ENCODE measurements around the gene CCN5.

CCN5 gene

GRCh38 chr20:44750081-44750805, 35.1 kb downstream of the CCN5 start:
- Histone ChIP-seq H3K4me2 (ENCODE audit: low read length) (no peak overlapping the region), H3K36me3 (replicated peaks; ENCODE audit: low read depth, low read length) (no peaks in the 10 kb centered on the region), H3K27me3 (ENCODE audit: low read depth, low read length) (no peaks in the 10 kb centered on the region), H3K9me3 (ENCODE audit: insufficient read depth, low read length) (no peaks in the 10 kb centered on the region), H4K20me1 (ENCODE audit: insufficient read depth, low read length) (no peaks in the 10 kb centered on the region), H3K79me2 (ENCODE audit: low read length) (no peaks in the 10 kb centered on the region), H3K4me3 (ENCODE audit: low read length) (no peak overlapping the region), H2AFZ (ENCODE audit: low read depth, low read length) (no peak overlapping the region), H3K27ac (ENCODE audit: low read length) (no peak overlapping the region), H3K9ac (ENCODE audit: low read length) (no peak overlapping the region), H3K4me1 (ENCODE audit: low read length) (peaks cover 4% of the 10 kb centered on the region; the same call in 1 of the 2 replicates)
- TF ChIP-seq CTCF (IDR thresholded peaks at IDR 0.05; ENCODE audit: low read depth, low read length) (no peak), EZH2phosphoT487 (IDR thresholded peaks at IDR 0.05; ENCODE audit: low read depth) (no peak)

GRCh38 chr20:44752099-44752931, 37.1 kb downstream of the CCN5 start:
- no peak overlapping the region for H3K27ac ChIP-seq (ENCODE audit: low read length)
- no peak overlapping the region for H3K4me3 ChIP-seq (ENCODE audit: low read length)
- H4K20me1 ChIP-seq (ENCODE audit: insufficient read depth, low read length): no peaks in the 10 kb centered on the region
- no peaks in the 10 kb centered on the region for H3K79me2 ChIP-seq (ENCODE audit: low read length)
- TF ChIP-seq CTCF (IDR thresholded peaks at IDR 0.05; ENCODE audit: low read depth, low read length) (no peak), EZH2phosphoT487 (IDR thresholded peaks at IDR 0.05; ENCODE audit: low read depth) (no peak)
- H3K36me3 ChIP-seq (replicated peaks; ENCODE audit: low read depth, low read length): no peaks in the 10 kb centered on the region
- no peak overlapping the region for H3K9ac ChIP-seq (ENCODE audit: low read length)
- no peak overlapping the region for H2AFZ ChIP-seq (ENCODE audit: low read depth, low read length)
- H3K27me3 ChIP-seq (ENCODE audit: low read depth, low read length): no peaks in the 10 kb centered on the region
- no peak overlapping the region for H3K4me2 ChIP-seq (ENCODE audit: low read length)
- H3K9me3 ChIP-seq (ENCODE audit: insufficient read depth, low read length): no peaks in the 10 kb centered on the region
- peaks cover 1% of the 10 kb centered on the region; the same call in 1 of the 2 replicates for H3K4me1 ChIP-seq (ENCODE audit: low read length)

GRCh38 chr20:44754554-44754953, 39.4 kb downstream of the CCN5 start:
- H2AFZ ChIP-seq (ENCODE audit: low read depth, low read length): no peak overlapping the region
- H3K36me3 ChIP-seq (replicated peaks; ENCODE audit: low read depth, low read length): no peaks in the 10 kb centered on the region
- TF ChIP-seq CTCF (IDR thresholded peaks at IDR 0.05; ENCODE audit: low read depth, low read length) (no peak), EZH2phosphoT487 (IDR thresholded peaks at IDR 0.05; ENCODE audit: low read depth) (no peak)
- no peak overlapping the region for H3K9ac ChIP-seq (ENCODE audit: low read length)
- no peaks in the 10 kb centered on the region for H3K4me1 ChIP-seq (ENCODE audit: low read length)
- H3K27me3 ChIP-seq (ENCODE audit: low read depth, low read length): peaks cover under 1% of the 10 kb centered on the region
- H4K20me1 ChIP-seq (ENCODE audit: insufficient read depth, low read length): no peaks in the 10 kb centered on the region
- no peak overlapping the region for H3K27ac ChIP-seq (ENCODE audit: low read length)
- H3K4me3 ChIP-seq (ENCODE audit: low read length): no peak overlapping the region
- H3K4me2 ChIP-seq (ENCODE audit: low read length): no peak overlapping the region
- H3K9me3 ChIP-seq (ENCODE audit: insufficient read depth, low read length): no peaks in the 10 kb centered on the region
- no peaks in the 10 kb centered on the region for H3K79me2 ChIP-seq (ENCODE audit: low read length)

GRCh38 chr20:44756011-44756688, 41.0 kb downstream of the CCN5 start:
- H3K27ac ChIP-seq (ENCODE audit: low read length): no peak overlapping the region
- H3K36me3 ChIP-seq (replicated peaks; ENCODE audit: low read depth, low read length): no peaks in the 10 kb centered on the region
- H4K20me1 ChIP-seq (ENCODE audit: insufficient read depth, low read length): no peaks in the 10 kb centered on the region
- H3K9ac ChIP-seq (ENCODE audit: low read length): no peak overlapping the region
- H3K27me3 ChIP-seq (ENCODE audit: low read depth, low read length): peaks cover 9% of the 10 kb centered on the region
- H2AFZ ChIP-seq (ENCODE audit: low read depth, low read length): no peak overlapping the region
- no peak overlapping the region for H3K4me2 ChIP-seq (ENCODE audit: low read length)
- H3K9me3 ChIP-seq (ENCODE audit: insufficient read depth, low read length): no peaks in the 10 kb centered on the region
- H3K4me1 ChIP-seq (ENCODE audit: low read length): no peaks in the 10 kb centered on the region
- no peak for TF ChIP-seq CTCF (IDR thresholded peaks at IDR 0.05; ENCODE audit: low read depth, low read length)
- no peaks in the 10 kb centered on the region for H3K79me2 ChIP-seq (ENCODE audit: low read length)
- H3K4me3 ChIP-seq (ENCODE audit: low read length): no peak overlapping the region

Measured in OCI-LY3 (cell line).